NB4 (cell line): ENCODE results near the gene SOCS1.

Source experiments
- DNase-seq: peaks from one replicate; pipeline ENCODE4 v3.0.0; 2010; ENCODE audit warnings: low read depth
- H3K4me3 ChIP-seq: one replicate; pipeline ENCODE4 v1.5.1; 2011; ENCODE audit warnings: mild to moderate bottlenecking, low read depth, low read length, moderate library complexity
- MYC ChIP-seq: IDR thresholded peaks from 2 replicates; pipeline ENCODE4 v1.6.1; 2011; ENCODE audit warnings: low read depth, low read length
- POLR2A ChIP-seq: IDR thresholded peaks from 2 replicates; pipeline ENCODE4 v1.6.1; 2011; ENCODE audit warnings: mild to moderate bottlenecking; ENCODE audit not compliant: insufficient read length; ENCODE audit errors: extremely low read depth
- TF ChIP-seq, protein P1 (sequence below): IDR thresholded peaks from one replicate; pipeline ENCODE4 v1.5.1; 2012; ENCODE audit warnings: low read depth, low read length
- TF ChIP-seq, protein P2 (sequence below): IDR thresholded peaks from 2 replicates; pipeline ENCODE4 v1.6.1; 2011; ENCODE audit warnings: low read depth, low read length

The SOCS1 gene

DNA sequence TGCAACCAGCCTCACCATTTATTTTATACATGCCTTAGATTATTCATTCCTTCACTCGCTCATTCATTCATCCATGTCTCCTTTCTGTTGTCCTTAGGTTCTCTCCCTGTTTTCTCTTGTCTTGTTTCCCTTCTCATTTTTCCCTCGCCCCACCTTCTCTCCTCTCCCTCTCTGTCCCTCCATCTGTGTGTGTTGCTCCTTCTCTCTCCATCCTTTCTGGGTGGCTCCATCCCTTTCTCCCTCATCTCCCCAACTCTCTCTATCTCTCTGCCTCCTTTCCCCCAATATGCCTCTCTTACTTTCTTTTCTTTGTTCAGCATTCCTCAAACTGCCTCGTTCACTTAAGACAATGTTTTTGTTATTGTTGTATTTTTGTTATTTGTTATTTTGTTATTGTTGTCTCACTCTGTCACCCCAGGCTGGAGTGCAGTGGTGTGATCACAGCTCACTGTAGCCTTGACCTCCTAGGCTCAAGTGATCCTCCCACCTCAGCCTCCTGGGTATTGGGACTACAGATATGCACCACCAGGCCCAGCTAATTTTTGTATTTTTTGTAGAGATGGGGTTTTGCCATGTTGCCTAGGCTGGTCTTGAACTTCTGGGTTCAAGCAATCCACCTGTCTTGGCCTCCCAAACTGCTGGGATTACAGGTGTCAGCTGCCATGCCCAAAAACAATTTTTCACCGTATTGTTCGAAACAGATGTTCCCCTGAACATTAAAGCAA is 14.4 kb downstream of the SOCS1 start:
- TF ChIP-seq, protein P1, sequence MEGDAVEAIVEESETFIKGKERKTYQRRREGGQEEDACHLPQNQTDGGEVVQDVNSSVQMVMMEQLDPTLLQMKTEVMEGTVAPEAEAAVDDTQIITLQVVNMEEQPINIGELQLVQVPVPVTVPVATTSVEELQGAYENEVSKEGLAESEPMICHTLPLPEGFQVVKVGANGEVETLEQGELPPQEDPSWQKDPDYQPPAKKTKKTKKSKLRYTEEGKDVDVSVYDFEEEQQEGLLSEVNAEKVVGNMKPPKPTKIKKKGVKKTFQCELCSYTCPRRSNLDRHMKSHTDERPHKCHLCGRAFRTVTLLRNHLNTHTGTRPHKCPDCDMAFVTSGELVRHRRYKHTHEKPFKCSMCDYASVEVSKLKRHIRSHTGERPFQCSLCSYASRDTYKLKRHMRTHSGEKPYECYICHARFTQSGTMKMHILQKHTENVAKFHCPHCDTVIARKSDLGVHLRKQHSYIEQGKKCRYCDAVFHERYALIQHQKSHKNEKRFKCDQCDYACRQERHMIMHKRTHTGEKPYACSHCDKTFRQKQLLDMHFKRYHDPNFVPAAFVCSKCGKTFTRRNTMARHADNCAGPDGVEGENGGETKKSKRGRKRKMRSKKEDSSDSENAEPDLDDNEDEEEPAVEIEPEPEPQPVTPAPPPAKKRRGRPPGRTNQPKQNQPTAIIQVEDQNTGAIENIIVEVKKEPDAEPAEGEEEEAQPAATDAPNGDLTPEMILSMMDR, result no peak
- TF ChIP-seq POLR2A, result no peak
- TF ChIP-seq MYC, result no peak
- TF ChIP-seq, protein P2, sequence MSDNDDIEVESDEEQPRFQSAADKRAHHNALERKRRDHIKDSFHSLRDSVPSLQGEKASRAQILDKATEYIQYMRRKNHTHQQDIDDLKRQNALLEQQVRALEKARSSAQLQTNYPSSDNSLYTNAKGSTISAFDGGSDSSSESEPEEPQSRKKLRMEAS, result no peak
- DNase-seq, result no peak
- H3K4me3 ChIP-seq, result no peak overlapping the region

DNA sequence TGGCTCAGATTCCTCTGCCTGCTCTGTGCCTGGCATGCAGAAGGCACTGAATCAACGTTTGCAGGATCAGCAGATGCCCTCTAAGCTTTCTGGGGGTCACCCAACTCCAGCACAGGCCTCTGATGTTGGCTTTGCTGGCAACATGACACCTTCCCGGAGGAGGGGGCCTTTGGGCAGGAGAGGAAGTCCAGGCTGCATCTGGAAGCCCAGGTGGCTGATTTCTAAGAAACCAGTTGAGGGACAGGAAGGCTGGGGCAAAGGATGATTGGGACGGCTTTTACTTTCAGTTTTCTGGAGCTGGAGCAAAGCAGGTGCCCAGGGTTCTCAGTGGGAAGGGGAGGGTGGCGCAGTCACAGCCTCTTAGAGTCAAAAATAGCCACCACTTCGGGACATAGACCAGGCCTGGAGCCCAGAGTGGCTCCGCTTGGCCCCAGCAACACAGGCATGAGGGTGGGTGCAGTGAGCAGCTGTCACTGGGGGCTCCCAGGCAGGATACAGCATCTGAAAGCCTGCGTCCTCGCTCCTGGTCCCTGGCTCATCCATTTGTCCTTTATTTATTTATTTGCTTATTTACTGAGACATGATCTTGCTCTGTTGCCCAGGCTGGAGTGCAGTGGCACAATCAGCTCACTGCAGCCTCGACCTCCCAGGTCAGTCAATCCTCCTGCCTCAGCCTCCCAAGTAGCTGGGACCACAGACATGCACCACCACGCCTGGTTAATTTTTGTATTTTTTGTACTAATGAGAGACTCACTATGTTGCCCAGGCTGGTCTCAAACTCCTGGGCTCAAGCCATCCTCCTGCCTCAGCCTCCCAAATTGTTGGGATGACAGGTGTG is 15.1 kb downstream of the SOCS1 start:
- H3K4me3 ChIP-seq, result no peak overlapping the region
- no peak for TF ChIP-seq POLR2A
- no peak for TF ChIP-seq MYC
- TF ChIP-seq, protein P1, result no peak
- TF ChIP-seq, protein P2, result no peak
- no peak for DNase-seq

DNA sequence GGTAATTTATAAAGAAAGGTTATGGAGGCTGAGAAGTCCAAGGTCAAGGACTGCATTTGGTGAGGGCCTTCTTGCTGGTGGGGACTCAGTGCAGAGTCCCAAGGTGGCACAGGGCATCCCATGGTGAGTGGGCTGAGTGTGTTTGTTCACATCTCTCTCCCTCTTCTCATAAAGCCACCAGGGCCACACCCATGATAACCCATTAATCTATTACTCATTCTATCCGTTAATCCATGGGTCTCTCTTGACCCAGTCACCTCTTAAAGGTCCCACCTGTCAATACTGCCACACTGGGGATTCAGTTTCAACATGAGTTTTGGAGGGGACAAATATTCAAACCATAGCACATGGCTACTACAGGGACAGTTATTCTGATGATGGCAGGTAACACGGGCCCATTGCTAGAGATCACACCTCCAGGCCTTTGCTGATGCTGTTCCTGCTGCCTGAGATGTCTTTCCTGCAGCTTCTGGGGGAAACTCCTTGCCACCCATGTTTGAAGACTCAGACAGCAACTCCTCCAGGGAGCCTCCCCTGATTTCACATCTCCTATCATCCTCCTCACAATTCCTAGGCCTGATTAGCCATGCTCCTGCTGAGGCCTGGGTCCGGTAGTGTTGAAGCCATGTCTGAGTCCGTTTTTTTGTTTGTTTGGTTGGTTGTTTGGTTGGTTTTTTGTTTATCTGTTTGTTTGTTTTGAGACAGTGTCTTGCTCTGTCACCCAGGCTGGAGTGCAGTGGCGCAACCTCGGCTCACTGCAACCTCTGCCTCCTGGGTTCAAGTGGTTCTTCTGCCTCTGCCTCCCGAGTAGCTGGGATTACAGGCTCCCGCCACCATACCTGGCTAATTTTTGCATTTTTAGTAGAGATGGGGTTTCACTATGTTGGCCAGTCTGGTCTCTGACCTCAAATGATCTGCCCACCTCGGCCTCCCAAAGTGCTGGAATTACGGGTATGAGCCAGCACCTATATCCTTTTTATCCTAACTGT is 16.1 kb downstream of the SOCS1 start:
- H3K4me3 ChIP-seq, result no peak overlapping the region
- TF ChIP-seq, protein P1, result no peak
- TF ChIP-seq, protein P2, result no peak
- no peak for TF ChIP-seq POLR2A
- no peak for TF ChIP-seq MYC
- no peak for DNase-seq

DNA sequence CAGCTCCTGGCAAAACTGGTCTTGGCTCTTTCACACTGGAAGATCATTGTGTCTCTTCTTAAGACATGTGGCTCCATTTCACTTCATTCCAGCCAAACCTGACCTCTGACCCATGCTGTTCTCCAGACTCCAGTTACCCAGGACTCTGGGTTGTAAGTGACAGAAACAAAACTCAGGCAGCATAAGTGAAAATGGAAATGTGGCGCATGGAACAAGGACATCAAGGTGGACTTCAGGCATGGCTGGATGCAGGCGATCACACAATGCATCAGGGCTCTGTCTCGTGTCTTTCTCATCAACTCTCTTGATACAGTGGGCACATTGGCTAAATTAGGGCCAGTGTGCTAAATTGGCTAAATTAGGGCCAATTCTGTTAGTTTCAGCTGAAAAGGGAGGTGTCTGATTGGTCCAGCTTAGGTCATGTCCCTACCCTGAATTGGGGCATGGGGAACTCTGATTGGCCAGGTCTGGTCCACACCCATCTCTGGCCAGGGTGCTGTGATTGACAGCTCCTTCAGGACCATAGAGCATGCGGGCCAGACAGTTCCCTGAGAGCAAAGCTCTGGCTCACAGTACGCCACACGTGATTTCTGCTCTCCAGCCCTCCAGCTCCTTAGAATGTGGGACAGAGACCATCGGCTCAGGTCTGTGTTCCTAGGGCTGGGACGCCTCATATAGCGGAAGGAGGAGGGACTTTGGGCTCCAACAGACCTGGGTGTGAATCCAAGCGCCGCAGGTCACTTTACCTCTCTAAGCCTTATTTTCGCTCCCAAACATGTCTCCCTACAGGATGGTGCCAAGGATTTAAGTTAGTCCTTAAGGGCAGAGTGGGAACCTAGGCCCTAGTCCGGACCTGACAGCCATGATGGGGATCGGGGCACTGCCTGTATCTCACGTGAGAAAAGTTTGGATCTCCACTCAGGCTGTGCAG is 17.5 kb downstream of the SOCS1 start:
- H3K4me3 ChIP-seq, result no peak overlapping the region
- TF ChIP-seq, protein P1, result no peak
- TF ChIP-seq, protein P2, result no peak
- TF ChIP-seq MYC (no peak), POLR2A (no peak)
- no peak for DNase-seq
